K562 (cell line): Measurements from ENCODE around the gene DEF6. TPM values are rescaled to one million over a fixed set of nuclear protein-coding genes. Genes with fewer than 3 reads are reported as not detected.

Experiments used
- FOXJ2 ChIP-seq: fragments of 200-800 bp; sonication (Bioruptor generic); IDR thresholded peaks from 2 replicates; pipeline ENCODE4 v1.6.1; 2016; ENCODE audit warnings: missing genetic modification characterization, missing compliant biosample characterization
- GTF2A2 ChIP-seq: IDR thresholded peaks from 2 replicates; pipeline ENCODE4 v1.6.1; 2016; ENCODE audit warnings: mild to moderate bottlenecking, missing genetic modification characterization, missing compliant biosample characterization
- HDGF ChIP-seq: fragments of 450-650 bp; IDR thresholded peaks from 2 replicates; pipeline ENCODE4 v1.6.1; 2016
- PTTG1 ChIP-seq: fragments of 450-650 bp; IDR thresholded peaks from 2 replicates; pipeline ENCODE4 v1.6.1; 2016; ENCODE audit warnings: low read depth, mild to moderate bottlenecking, missing genetic modification characterization, missing compliant biosample characterization
- RCOR1 ChIP-seq, 2 experiments: IDR thresholded peaks; 2 replicates each; pipeline ENCODE4 v1.6.1; 2012; ENCODE audit warnings: low read depth in 2 of 2, low read length in 2 of 2, borderline replicate concordance in 1 of 2, improper control_type of control experiment in 1 of 2
- SIX5 ChIP-seq, 2 experiments: IDR thresholded peaks; 2 replicates each; pipeline ENCODE4 v1.6.1; 2011; ENCODE audit warnings: low read length in 2 of 2, borderline replicate concordance in 1 of 2, low read depth in 1 of 2, mild to moderate bottlenecking in 1 of 2, moderate library complexity in 1 of 2; ENCODE audit not compliant: insufficient read depth in 1 of 2
- SMC3 ChIP-seq: conservative IDR thresholded peaks from 2 replicates; pipeline ENCODE4 v1.6.1; 2011; ENCODE audit warnings: low read depth, low read length, improper control_type of control experiment; ENCODE audit not compliant: insufficient read depth
- STAT5B ChIP-seq: fragments of 250-450 bp; sonication (Bioruptor Pico); IDR thresholded peaks from 2 replicates; pipeline ENCODE4 v1.8.0; 2021; ENCODE audit warnings: mild to moderate bottlenecking, inconsistent platforms
- ZNF778 ChIP-seq: fragments of 450-650 bp; formaldehyde crosslinking; IDR thresholded peaks from 2 replicates; pipeline ENCODE4 v1.4.0; 2020; ENCODE audit warnings: mild to moderate bottlenecking, moderate library complexity
- polyA plus RNA-seq, 8 experiments: library from polyadenylated mRNA; depleted of rRNA in 4 of 8; stranded (reverse) in 5 of 8; unstranded in 3 of 8; fragments of >200 nt; fragmentation: Nextera tagmentation in 2 of 8; fragmentation: Illumina TruSeq in 1 of 8; extraction: Ambion mirVana in 2 of 8; extraction: Trizol in 1 of 8; gene quantifications; 2 replicates each; pipeline versions ENCODE4 v1.2.1 to v1.2.3, GENCODE V29; 2011 to 2014; ENCODE audit warnings: inconsistent platforms in 1 of 8, missing spikeins in 1 of 8
- total RNA-seq, 7 experiments: library from RNA; depleted of rRNA in 6 of 7; stranded (reverse); fragments of >200 nt in 6 of 7; fragmentation: Illumina TruSeq in 2 of 7; extraction: Trizol in 2 of 7; gene quantifications; 2 replicates each; pipeline versions ENCODE4 v1.2.1 to v1.2.3, GENCODE V29; 2011 to 2021; ENCODE audit warnings: low replicate concordance in 1 of 7
- TF ChIP-seq, protein P1 (sequence below): IDR thresholded peaks from 2 replicates; pipeline ENCODE4 v1.6.1; 2012; ENCODE audit warnings: low read depth, low read length, improper control_type of control experiment, borderline replicate concordance
- TF ChIP-seq, protein P2 (sequence below): IDR thresholded peaks from 2 replicates; pipeline ENCODE4 v1.6.1; 2011; ENCODE audit warnings: borderline replicate concordance, low read depth, mild to moderate bottlenecking, moderate library complexity, low read length; ENCODE audit not compliant: insufficient read depth, poor library complexity, severe bottlenecking
- TF ChIP-seq, protein P3 (sequence below), 2 experiments: fragments of 450-650 bp; formaldehyde crosslinking in 1 of 2; IDR thresholded peaks; 2 replicates each; pipeline versions ENCODE4 v1.4.0 to v1.6.1; 2014 to 2020; ENCODE audit warnings: mild to moderate bottlenecking in 2 of 2, borderline replicate concordance in 1 of 2, low read depth in 1 of 2

The DEF6 gene
- total and polyA plus RNA-seq, 9 of the 15 experiments (the other 6 are each of a cell fraction or from before 2014, with no cell fraction given), result 1.3 to 44.6 (median 22.7) TPM

DNA sequence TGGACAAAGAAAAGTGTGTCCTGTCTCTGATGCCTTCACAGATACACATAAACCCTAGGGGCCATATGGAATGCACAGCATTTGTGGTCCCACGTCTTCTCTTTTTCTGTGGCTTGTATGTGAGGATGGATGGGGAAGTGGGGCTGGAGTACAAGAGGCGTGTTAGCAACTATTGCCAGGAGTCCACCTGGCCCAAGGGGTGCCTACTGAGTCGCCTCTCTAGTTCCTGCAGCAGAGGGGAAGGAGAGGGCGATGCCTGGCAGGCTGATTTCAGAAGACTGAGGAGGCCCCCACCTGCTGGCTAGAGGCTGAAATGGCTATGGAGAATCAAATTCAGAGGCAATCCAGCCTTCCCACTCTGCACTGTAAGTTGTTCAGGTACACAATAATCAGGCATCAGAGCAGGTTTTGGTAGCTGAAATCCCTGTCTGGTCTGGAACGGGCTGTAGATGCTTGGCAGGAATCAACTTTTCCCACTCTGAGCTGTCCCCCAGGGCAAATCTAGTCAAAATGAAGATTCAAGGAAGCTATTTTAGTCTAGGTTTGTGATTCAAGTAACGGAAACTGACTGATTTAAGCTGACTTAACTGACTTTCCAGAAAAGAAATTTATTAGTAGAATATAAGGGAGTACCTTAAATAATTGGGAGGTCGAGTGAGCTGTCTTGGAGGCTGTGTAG lies 29.9 kb downstream of the DEF6 start (continued):
- TF ChIP-seq, protein P1, sequence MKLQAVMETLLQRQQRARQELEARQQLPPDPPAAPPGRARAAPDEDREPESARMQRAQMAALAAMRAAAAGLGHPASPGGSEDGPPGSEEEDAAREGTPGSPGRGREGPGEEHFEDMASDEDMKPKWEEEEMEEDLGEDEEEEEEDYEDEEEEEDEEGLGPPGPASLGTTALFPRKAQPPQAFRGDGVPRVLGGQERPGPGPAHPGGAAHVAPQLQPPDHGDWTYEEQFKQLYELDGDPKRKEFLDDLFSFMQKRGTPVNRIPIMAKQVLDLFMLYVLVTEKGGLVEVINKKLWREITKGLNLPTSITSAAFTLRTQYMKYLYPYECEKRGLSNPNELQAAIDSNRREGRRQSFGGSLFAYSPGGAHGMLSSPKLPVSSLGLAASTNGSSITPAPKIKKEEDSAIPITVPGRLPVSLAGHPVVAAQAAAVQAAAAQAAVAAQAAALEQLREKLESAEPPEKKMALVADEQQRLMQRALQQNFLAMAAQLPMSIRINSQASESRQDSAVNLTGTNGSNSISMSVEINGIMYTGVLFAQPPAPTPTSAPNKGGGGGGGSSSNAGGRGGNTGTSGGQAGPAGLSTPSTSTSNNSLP, result peak; percentile 25; the same call in 1 of the 2 replicates
- TF ChIP-seq, protein P2, sequence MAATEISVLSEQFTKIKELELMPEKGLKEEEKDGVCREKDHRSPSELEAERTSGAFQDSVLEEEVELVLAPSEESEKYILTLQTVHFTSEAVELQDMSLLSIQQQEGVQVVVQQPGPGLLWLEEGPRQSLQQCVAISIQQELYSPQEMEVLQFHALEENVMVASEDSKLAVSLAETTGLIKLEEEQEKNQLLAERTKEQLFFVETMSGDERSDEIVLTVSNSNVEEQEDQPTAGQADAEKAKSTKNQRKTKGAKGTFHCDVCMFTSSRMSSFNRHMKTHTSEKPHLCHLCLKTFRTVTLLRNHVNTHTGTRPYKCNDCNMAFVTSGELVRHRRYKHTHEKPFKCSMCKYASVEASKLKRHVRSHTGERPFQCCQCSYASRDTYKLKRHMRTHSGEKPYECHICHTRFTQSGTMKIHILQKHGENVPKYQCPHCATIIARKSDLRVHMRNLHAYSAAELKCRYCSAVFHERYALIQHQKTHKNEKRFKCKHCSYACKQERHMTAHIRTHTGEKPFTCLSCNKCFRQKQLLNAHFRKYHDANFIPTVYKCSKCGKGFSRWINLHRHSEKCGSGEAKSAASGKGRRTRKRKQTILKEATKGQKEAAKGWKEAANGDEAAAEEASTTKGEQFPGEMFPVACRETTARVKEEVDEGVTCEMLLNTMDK, result no peak
- TF ChIP-seq SMC3 (peak; percentile 67), RCOR1 (IDR thresholded peaks at IDR 0.05; ENCODE audit: borderline replicate concordance in 1 of 2, low read depth in 2 of 2, low read length in 2 of 2) (0 out of 4 replicates have a peak, but pooled peaks of 1 of the 2 experiments have one; percentile 31), SIX5 (IDR thresholded peaks at IDR 0.05; ENCODE audit: borderline replicate concordance in 1 of 2, insufficient read depth in 1 of 2, low read depth in 1 of 2, low read length in 2 of 2) (no peak), ZNF778 (no peak), PTTG1 (tag) (no peak), HDGF (0 out of 2 replicates have a peak, but pooled peaks have one; percentile 63), GTF2A2 (tag) (no peak), STAT5B (CRISPR knock-in tag) (no peak), FOXJ2 (tag) (no peak)
- TF ChIP-seq, protein P3, sequence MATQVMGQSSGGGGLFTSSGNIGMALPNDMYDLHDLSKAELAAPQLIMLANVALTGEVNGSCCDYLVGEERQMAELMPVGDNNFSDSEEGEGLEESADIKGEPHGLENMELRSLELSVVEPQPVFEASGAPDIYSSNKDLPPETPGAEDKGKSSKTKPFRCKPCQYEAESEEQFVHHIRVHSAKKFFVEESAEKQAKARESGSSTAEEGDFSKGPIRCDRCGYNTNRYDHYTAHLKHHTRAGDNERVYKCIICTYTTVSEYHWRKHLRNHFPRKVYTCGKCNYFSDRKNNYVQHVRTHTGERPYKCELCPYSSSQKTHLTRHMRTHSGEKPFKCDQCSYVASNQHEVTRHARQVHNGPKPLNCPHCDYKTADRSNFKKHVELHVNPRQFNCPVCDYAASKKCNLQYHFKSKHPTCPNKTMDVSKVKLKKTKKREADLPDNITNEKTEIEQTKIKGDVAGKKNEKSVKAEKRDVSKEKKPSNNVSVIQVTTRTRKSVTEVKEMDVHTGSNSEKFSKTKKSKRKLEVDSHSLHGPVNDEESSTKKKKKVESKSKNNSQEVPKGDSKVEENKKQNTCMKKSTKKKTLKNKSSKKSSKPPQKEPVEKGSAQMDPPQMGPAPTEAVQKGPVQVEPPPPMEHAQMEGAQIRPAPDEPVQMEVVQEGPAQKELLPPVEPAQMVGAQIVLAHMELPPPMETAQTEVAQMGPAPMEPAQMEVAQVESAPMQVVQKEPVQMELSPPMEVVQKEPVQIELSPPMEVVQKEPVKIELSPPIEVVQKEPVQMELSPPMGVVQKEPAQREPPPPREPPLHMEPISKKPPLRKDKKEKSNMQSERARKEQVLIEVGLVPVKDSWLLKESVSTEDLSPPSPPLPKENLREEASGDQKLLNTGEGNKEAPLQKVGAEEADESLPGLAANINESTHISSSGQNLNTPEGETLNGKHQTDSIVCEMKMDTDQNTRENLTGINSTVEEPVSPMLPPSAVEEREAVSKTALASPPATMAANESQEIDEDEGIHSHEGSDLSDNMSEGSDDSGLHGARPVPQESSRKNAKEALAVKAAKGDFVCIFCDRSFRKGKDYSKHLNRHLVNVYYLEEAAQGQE (IDR thresholded peaks at IDR 0.05; ENCODE audit: borderline replicate concordance), result peak; percentile 65; the same call in 1 of the 2 replicates
- TF ChIP-seq, protein P3 (CRISPR knock-in tag; IDR thresholded peaks at IDR 0.05; ENCODE audit: low read depth), result no peak
